H1 (cell line): Measurements from ENCODE around the gene CELF2. TPM values are rescaled to one million over a fixed set of nuclear protein-coding genes. Genes with fewer than 3 reads are reported as not detected.

Experiments
- CTCF ChIA-PET: fragments of 300-600 bp; sonication (Branson Sonifier 250); formaldehyde crosslinking; loops from one replicate; lab custom pipeline; 2021; ENCODE audit not compliant: partially characterized antibody; lab: Charles Lee
- POLR2A ChIA-PET: fragments of 300-600 bp; sonication (Branson Sonifier 250); formaldehyde crosslinking; loops from one replicate; lab custom pipeline; 2021; ENCODE audit warnings: inconsistent platforms; ENCODE audit not compliant: partially characterized antibody; lab: Charles Lee
- DNase-seq, 2 experiments: peaks; one replicate each; pipeline versions ENCODE4 v3.0.0 to v3.0.0-alpha.2; 2010 to 2022; ENCODE audit warnings: low spot score in 2 of 2, low read depth in 1 of 2, mixed read lengths in 1 of 2
- FAIRE-seq: peaks from 2 replicates; lab custom pipeline; 2011; peaks lifted over from hg19 to GRCh38; lab: Jason Lieb, UNC
- H2AFZ ChIP-seq: 2 replicates; pipeline ENCODE4 v1.8.1; 2012; ENCODE audit warnings: low read length, inconsistent platforms
- H2AK5ac ChIP-seq: 2 replicates; pipeline ENCODE4 v1.6.1; 2013; ENCODE audit warnings: low read depth, low read length
- H2BK120ac ChIP-seq: replicated peaks from 2 replicates; pipeline ENCODE3; 2013; ENCODE audit warnings: low read depth, low read length, inconsistent platforms
- H2BK12ac ChIP-seq: 2 replicates; pipeline ENCODE4 v1.6.1; 2013; ENCODE audit warnings: low read depth, low read length
- H2BK15ac ChIP-seq: 2 replicates; pipeline ENCODE4 v1.6.1; 2013; ENCODE audit warnings: low read length
- H2BK20ac ChIP-seq: 2 replicates; pipeline ENCODE4 v1.6.1; 2013; ENCODE audit warnings: low read length
- H2BK5ac ChIP-seq: 2 replicates; pipeline ENCODE4 v1.6.1; 2013; ENCODE audit warnings: low read depth, low read length
- H3K14ac ChIP-seq: 2 replicates; pipeline ENCODE4 v1.6.1; 2013; ENCODE audit warnings: inconsistent platforms; ENCODE audit not compliant: insufficient read length
- H3K18ac ChIP-seq: 2 replicates; pipeline ENCODE4 v1.6.1; 2013; ENCODE audit warnings: low read length; ENCODE audit errors: extremely low read depth
- H3K23ac ChIP-seq: 2 replicates; pipeline ENCODE4 v1.6.1; 2013; ENCODE audit warnings: inconsistent platforms; ENCODE audit not compliant: insufficient read length
- H3K23me2 ChIP-seq: 2 replicates; pipeline ENCODE4 v1.6.1; 2013; ENCODE audit warnings: low read depth, low read length
- H3K27ac ChIP-seq: 2 replicates; pipeline ENCODE4 v1.6.1; 2011; ENCODE audit warnings: low read depth, low read length, inconsistent platforms
- H3K27me3 ChIP-seq, 4 experiments: replicated peaks in 1 of 4; 1 replicate in 1 of 4; 2 replicates in 3 of 4; pipeline versions ENCODE4 v1.6.1 to v1.8.1; 2011 to 2013; ENCODE audit warnings: low read length in 3 of 4, mild to moderate bottlenecking in 3 of 4, inconsistent platforms in 2 of 4, mixed read lengths in 2 of 4, moderate library complexity in 1 of 4; ENCODE audit not compliant: control insufficient read depth in 3 of 4, insufficient read depth in 3 of 4; ENCODE audit errors: extremely low read depth in 1 of 4
- H3K36me3 ChIP-seq, 4 experiments: 2 replicates each; pipeline versions ENCODE4 v1.6.1 to v1.8.1; 2011 to 2013; ENCODE audit warnings: mild to moderate bottlenecking in 4 of 4, low read length in 3 of 4, moderate library complexity in 2 of 4, control low read depth in 1 of 4, inconsistent platforms in 1 of 4; ENCODE audit not compliant: insufficient read depth in 4 of 4, control insufficient read depth in 2 of 4
- H3K4ac ChIP-seq: replicated peaks from 2 replicates; pipeline ENCODE3; 2013; ENCODE audit warnings: low read length, low read depth, mixed read lengths, inconsistent platforms; ENCODE audit not compliant: insufficient read length
- H3K4me1 ChIP-seq, 4 experiments: replicated peaks in 1 of 4; 1 replicate in 1 of 4; 2 replicates in 3 of 4; pipeline versions ENCODE4 v1.6.1 to v1.8.1; 2011 to 2013; ENCODE audit warnings: low read length in 3 of 4, inconsistent platforms in 2 of 4, mixed read lengths in 1 of 4; ENCODE audit not compliant: insufficient read depth in 4 of 4, control insufficient read depth in 3 of 4
- H3K4me2 ChIP-seq, 2 experiments: 2 replicates each; pipeline versions ENCODE4 v1.6.1 to v1.8.1; 2011 to 2013; ENCODE audit warnings: low read depth in 2 of 2, low read length in 2 of 2, control low read depth in 1 of 2, inconsistent platforms in 1 of 2, mild to moderate bottlenecking in 1 of 2; ENCODE audit not compliant: insufficient read depth in 1 of 2
- H3K4me3 ChIP-seq, 4 experiments: fragments of 200-600, 300-600 bp in 1 of 4; sonication (generic), shearing (Covaris generic), sonication (Bioruptor Twin) in 1 of 4; 2 replicates each; pipeline versions ENCODE4 v1.5.1 to v1.8.1; 2011 to 2016; ENCODE audit warnings: low read length in 4 of 4, low read depth in 3 of 4, control low read depth in 2 of 4, inconsistent platforms in 2 of 4, mild to moderate bottlenecking in 2 of 4, mixed read lengths in 1 of 4, moderate library complexity in 1 of 4; ENCODE audit not compliant: insufficient read depth in 2 of 4; ENCODE audit errors: extremely low read depth in 1 of 4
- H3K56ac ChIP-seq: replicated peaks from 2 replicates; pipeline ENCODE3; 2013; ENCODE audit warnings: low read depth, mild to moderate bottlenecking, mixed read lengths, low read length, inconsistent platforms; ENCODE audit not compliant: insufficient read length
- H3K79me1 ChIP-seq: 2 replicates; pipeline ENCODE4 v1.6.1; 2013; ENCODE audit warnings: low read depth, low read length, control low read depth
- H3K79me2 ChIP-seq, 2 experiments: 2 replicates each; pipeline versions ENCODE4 v1.6.1 to v1.8.1; 2012 to 2013; ENCODE audit warnings: low read length in 2 of 2, mild to moderate bottlenecking in 2 of 2, inconsistent platforms in 1 of 2; ENCODE audit not compliant: insufficient read depth in 2 of 2, control insufficient read depth in 1 of 2
- H3K9ac ChIP-seq, 4 experiments: replicated peaks in 1 of 4; 1 replicate in 1 of 4; 2 replicates in 3 of 4; pipeline versions ENCODE4 v1.6.1 to v1.8.1; 2011 to 2013; ENCODE audit warnings: low read depth in 3 of 4, low read length in 3 of 4, control low read depth in 2 of 4, mild to moderate bottlenecking in 2 of 4, moderate library complexity in 2 of 4, inconsistent platforms in 1 of 4; ENCODE audit errors: extremely low read depth in 1 of 4
- H3K9me3 ChIP-seq, 2 experiments: 2 replicates each; pipeline versions ENCODE4 v1.6.1 to v1.8.1; 2012 to 2013; ENCODE audit warnings: mild to moderate bottlenecking in 2 of 2, moderate library complexity in 2 of 2, control low read depth in 1 of 2, inconsistent platforms in 1 of 2, low read depth in 1 of 2, low read length in 1 of 2, mixed read lengths in 1 of 2; ENCODE audit not compliant: insufficient read depth in 2 of 2
- H4K20me1 ChIP-seq, 2 experiments: replicated peaks in 1 of 2; 2 replicates each; pipeline versions ENCODE3 to v1.8.1; 2011 to 2013; ENCODE audit warnings: inconsistent platforms in 2 of 2, low read length in 2 of 2, mild to moderate bottlenecking in 1 of 2; ENCODE audit not compliant: insufficient read depth in 2 of 2, control insufficient read depth in 1 of 2
- H4K5ac ChIP-seq: 2 replicates; pipeline ENCODE4 v1.6.1; 2013; ENCODE audit warnings: low read length, low read depth, mixed read lengths, inconsistent platforms; ENCODE audit not compliant: insufficient read length
- H4K8ac ChIP-seq: 2 replicates; pipeline ENCODE4 v1.8.0; 2013; ENCODE audit warnings: mild to moderate bottlenecking, moderate library complexity, low read length, inconsistent platforms; ENCODE audit not compliant: insufficient read depth; ENCODE audit errors: extremely low read depth
- H4K91ac ChIP-seq: replicated peaks from 2 replicates; pipeline ENCODE3; 2013; ENCODE audit warnings: low read length, mixed read lengths, inconsistent platforms; ENCODE audit not compliant: insufficient read length
- CBX5 ChIP-seq: fragments of 300-800, 300-1000 bp; sonication (generic); IDR thresholded peaks from 2 replicates; pipeline ENCODE4 v1.7.1; 2016; ENCODE audit warnings: antibody characterized with exemption, low read length, low read depth
- CEBPB ChIP-seq: IDR thresholded peaks from 2 replicates; pipeline ENCODE4 v1.6.1; 2012; ENCODE audit warnings: low read depth, low read length
- CHD1 ChIP-seq: IDR thresholded peaks from 2 replicates; pipeline ENCODE4 v1.6.1; 2012; ENCODE audit warnings: low read depth, low read length, improper control_type of control experiment
- FOSL1 ChIP-seq: IDR thresholded peaks from 2 replicates; pipeline ENCODE4 v1.6.1; 2011; ENCODE audit warnings: mild to moderate bottlenecking, low read depth, low read length, moderate library complexity; ENCODE audit not compliant: insufficient read depth
- HDAC2 ChIP-seq, 2 experiments: fragments of 300-600 bp in 1 of 2; sonication (generic) in 1 of 2; IDR thresholded peaks; 2 replicates each; pipeline ENCODE4 v1.6.1; 2011 to 2012; ENCODE audit warnings: low read depth in 2 of 2, low read length in 2 of 2, mild to moderate bottlenecking in 2 of 2, moderate library complexity in 2 of 2, borderline replicate concordance in 1 of 2, inconsistent platforms in 1 of 2
- HDAC6 ChIP-seq: IDR thresholded peaks from one replicate; pipeline ENCODE4 v1.7.1; 2012; ENCODE audit warnings: low read depth, mild to moderate bottlenecking, inconsistent platforms, low read length, moderate library complexity
- JUN ChIP-seq: IDR thresholded peaks from 2 replicates; pipeline ENCODE4 v1.6.1; 2011; ENCODE audit warnings: low read depth, mild to moderate bottlenecking, improper control_type of control experiment, low read length
- JUND ChIP-seq: IDR thresholded peaks from 2 replicates; pipeline ENCODE4 v1.6.1; 2011; ENCODE audit warnings: mild to moderate bottlenecking, improper control_type of control experiment, low read length
- KDM1A ChIP-seq: fragments of 200-600, 300-600 bp; sonication (generic); IDR thresholded peaks from 2 replicates; pipeline ENCODE4 v1.7.1; 2016; ENCODE audit warnings: mild to moderate bottlenecking, low read length, borderline replicate concordance
- KDM4A ChIP-seq: IDR thresholded peaks from one replicate; pipeline ENCODE4 v1.7.1; 2012; ENCODE audit warnings: low read depth, mild to moderate bottlenecking, moderate library complexity, low read length, inconsistent platforms; ENCODE audit not compliant: severe bottlenecking
- NANOG ChIP-seq: IDR thresholded peaks from 2 replicates; pipeline ENCODE4 v1.6.1; 2011; ENCODE audit warnings: low read length, low read depth, mild to moderate bottlenecking, inconsistent platforms; ENCODE audit not compliant: insufficient read depth, poor library complexity, severe bottlenecking
- POLR2AphosphoS5 ChIP-seq: IDR thresholded peaks from 2 replicates; pipeline ENCODE4 v1.6.1; 2011; ENCODE audit warnings: low read depth, low read length
- RNF2 ChIP-seq: fragments of 200-900, 300-1000 bp; sonication (generic); IDR thresholded peaks from 2 replicates; pipeline ENCODE4 v1.7.1; 2016; ENCODE audit warnings: borderline replicate concordance, low read depth, mild to moderate bottlenecking, antibody characterized with exemption, low read length; ENCODE audit not compliant: poor library complexity, severe bottlenecking; ENCODE audit errors: missing control alignments
- SP1 ChIP-seq: IDR thresholded peaks from 2 replicates; pipeline ENCODE4 v1.6.1; 2011; ENCODE audit warnings: low read depth, low read length
- YY1 ChIP-seq: IDR thresholded peaks from 2 replicates; pipeline ENCODE4 v1.6.1; 2011; ENCODE audit warnings: low read depth, mild to moderate bottlenecking, low read length
- WGBS, 2 experiments: shearing (Covaris generic) in 1 of 2; methylation state at CpG; one replicate each; pipeline versions ENCODE4 v1.1.6 to v1.1.7; 2013 to 2015; ENCODE audit warnings: low lambda C conversion rate in 2 of 2, mixed read lengths in 2 of 2, inconsistent platforms in 1 of 2, low coverage in 1 of 2, missing lambda C conversion rate in 1 of 2; ENCODE audit not compliant: insufficient replicate concordance in 2 of 2, insufficient coverage in 1 of 2, insufficient read length in 1 of 2; ENCODE audit errors: extremely low coverage in 1 of 2, missing lambda C conversion rate in 1 of 2; 5-methylcytosine and 5-hydroxymethylcytosine counted together
- polyA plus RNA-seq, 7 experiments: library from polyadenylated mRNA; depleted of rRNA in 3 of 7; stranded (reverse) in 5 of 7; unstranded in 2 of 7; fragments of >200 nt in 5 of 7; fragments of 200-250 nt in 2 of 7; gene quantifications; 1 replicate in 5 of 7; 2 replicates in 1 of 7; 4 replicates in 1 of 7; pipeline versions ENCODE4 v1.2.1 to v1.2.3, GENCODE V29; 2011 to 2013; ENCODE audit warnings: missing spikeins in 2 of 7, mixed read lengths in 2 of 7
- total RNA-seq: library from RNA; stranded (reverse); fragmentation: NEBNext Ultra II Directional; extraction: Animal tissue kit (Norgen Biotek cat#: 25700); gene quantifications from 2 replicates; pipeline ENCODE4 v1.2.1, GENCODE V29; 2021

The CELF2 gene
- total and polyA plus RNA-seq, 2 of the 8 experiments (the other 6 are each of a cell fraction or from before 2014, with no cell fraction given): 18.3 to 22.7 TPM

GRCh38 chr10:11237571-11237970 is 219.9 kb downstream of the CELF2 start:
- no peak overlapping the region for H2BK15ac ChIP-seq
- H3K27ac ChIP-seq: no peak overlapping the region
- no peak overlapping the region for H2AK5ac ChIP-seq
- H3K79me2 ChIP-seq: no peaks in the 10 kb centered on the region
- H3K14ac ChIP-seq: no peak overlapping the region
- H3K4ac ChIP-seq: no peak overlapping the region
- H2BK20ac ChIP-seq: no peak overlapping the region
- FAIRE-seq (no peak), DNase-seq (no peak)
- WGBS, 2 experiments: 80% methylated on average over 7 of the region's 7 CpGs; no CpG with 5 or more reads in 1 of the 2 experiments
- H3K4me3 ChIP-seq: no peak overlapping the region
- no peak overlapping the region for H3K56ac ChIP-seq
- H4K20me1 ChIP-seq: peaks cover 0 to 1% of the 10 kb centered on the region in 2 experiments
- H3K36me3 ChIP-seq: no peaks in the 10 kb centered on the region
- no peak overlapping the region for H2AFZ ChIP-seq
- no peaks in the 10 kb centered on the region for H3K23me2 ChIP-seq
- no peaks in the 10 kb centered on the region for H3K27me3 ChIP-seq
- H2BK12ac ChIP-seq: no peak overlapping the region
- H4K8ac ChIP-seq: no peak overlapping the region
- H2BK120ac ChIP-seq: no peak overlapping the region
- no peak overlapping the region for H4K91ac ChIP-seq
- no peak overlapping the region for H3K23ac ChIP-seq
- H3K4me1 ChIP-seq: peaks cover 0 to 3% (median 0%) of the 10 kb centered on the region in 4 experiments; a peak in 2 of 7 replicates
- no peak overlapping the region for H4K5ac ChIP-seq
- no peak overlapping the region for H3K4me2 ChIP-seq
- H3K9ac ChIP-seq: no peak overlapping the region
- no peak overlapping the region for H2BK5ac ChIP-seq
- ChIA-PET POLR2A (no interaction called here), CTCF (interaction anchor here (1.3 kb wide), 1 partner anchor 15 kb away, joined by 5 read pairs; no protein-coding TSS in a partner anchor)
- no peaks in the 10 kb centered on the region for H3K9me3 ChIP-seq
- H3K79me1 ChIP-seq: no peaks in the 10 kb centered on the region
- no peak overlapping the region for H3K18ac ChIP-seq
- TF ChIP-seq CBX5 (no peak), FOSL1 (no peak), JUND (no peak), POLR2AphosphoS5 (no peak), NANOG (no peak), HDAC2 (IDR thresholded peaks at IDR 0.05; ENCODE audit: borderline replicate concordance in 1 of 2, low read depth in 2 of 2, low read length in 2 of 2) (no peak), CEBPB (no peak), KDM4A (no peak), KDM1A (no peak), CHD1 (no peak), SP1 (no peak), YY1 (no peak), RNF2 (no peak), JUN (no peak), HDAC6 (no peak)
